GM12878 (cell line): Measurements from ENCODE around the gene GUK1. TPM values are rescaled to one million over a fixed set of nuclear protein-coding genes. Genes with fewer than 3 reads are reported as not detected.

ENCODE experiments used
- ATAC-seq: fragments of 200-7000 bp; cut with Tn5 transposase; 3 replicates; pipeline ENCODE4 v1.9.1; 2020; ENCODE audit warnings: mild to moderate bottlenecking, moderate library complexity
- BruUV-seq: library from RNA; stranded (reverse); fragments of 400-500 nt; replicated peaks from 2 replicates; lab custom pipeline; 2021; lab: Mats Ljungman, UMichigan
- CTCF ChIA-PET: fragments of 300-600 bp; sonication (Branson Sonifier 250); formaldehyde crosslinking; extraction: SDS; loops from one replicate; lab custom pipeline; 2021; ENCODE audit warnings: inconsistent platforms; lab: Yijun Ruan, JAX
- POLR2A ChIA-PET: fragments of 350-600 bp; formaldehyde crosslinking; extraction: SDS; loops from one replicate; lab custom pipeline; 2021; ENCODE audit warnings: inconsistent platforms; lab: Charles Lee
- RAD21 ChIA-PET: fragments of 300-600 bp; sonication (Branson Sonifier 250); formaldehyde crosslinking; loops from one replicate; lab custom pipeline; 2023; ENCODE audit warnings: antibody characterized with exemption; ENCODE audit not compliant: unreplicated experiment; lab: Charles Lee
- SMC1A ChIA-PET: fragments of 300-600 bp; sonication (Branson Sonifier 250); formaldehyde crosslinking; loops from one replicate; lab custom pipeline; 2023; ENCODE audit not compliant: unreplicated experiment, uncharacterized antibody; lab: Charles Lee
- DNase-seq: peaks from one replicate; pipeline ENCODE4 v3.0.0-alpha.2; 2011; ENCODE audit warnings: low read depth, low spot score
- FAIRE-seq: peaks from 3 replicates; lab custom pipeline; 2011; peaks lifted over from hg19 to GRCh38; lab: Jason Lieb, UNC
- H2AFZ ChIP-seq: 2 replicates; pipeline ENCODE4 v1.6.0; 2011; ENCODE audit warnings: low read depth, low read length, control low read depth; ENCODE audit not compliant: control insufficient read depth
- H3K27ac ChIP-seq: 2 replicates; pipeline ENCODE4 v1.5.1; 2011; ENCODE audit warnings: control low read depth; ENCODE audit not compliant: control insufficient read depth, insufficient read depth
- H3K27me3 ChIP-seq, 2 experiments: replicated peaks in 1 of 2; 2 replicates each; pipeline versions ENCODE4 v1.6.0 to v1.6.1; 2011; ENCODE audit warnings: low read length in 1 of 2; ENCODE audit not compliant: control insufficient read depth in 2 of 2, insufficient read depth in 2 of 2
- H3K36me3 ChIP-seq, 2 experiments: 2 replicates each; pipeline ENCODE4 v1.5.1; 2011; ENCODE audit warnings: low read length in 1 of 2; ENCODE audit not compliant: control insufficient read depth in 2 of 2, insufficient read depth in 2 of 2
- H3K4me1 ChIP-seq: 2 replicates; pipeline ENCODE4 v1.6.1; 2011; ENCODE audit warnings: mild to moderate bottlenecking, low read length, moderate library complexity, mixed read lengths; ENCODE audit not compliant: control insufficient read depth, insufficient read depth
- H3K4me2 ChIP-seq: 2 replicates; pipeline ENCODE4 v1.6.0; 2011; ENCODE audit warnings: control low read depth; ENCODE audit not compliant: control insufficient read depth, insufficient read depth
- H3K4me3 ChIP-seq: fragments of 200-600 bp; sonication (generic); 2 replicates; pipeline ENCODE4 v1.5.1; 2016
- H3K79me2 ChIP-seq: 2 replicates; pipeline ENCODE4 v1.6.0; 2011; ENCODE audit warnings: low read length; ENCODE audit not compliant: control insufficient read depth, insufficient read depth
- H3K9ac ChIP-seq: 2 replicates; pipeline ENCODE4 v1.8.0; 2011; ENCODE audit warnings: low read length, control low read depth, mixed read lengths; ENCODE audit not compliant: control insufficient read depth, insufficient read depth
- H3K9me3 ChIP-seq: replicated peaks from 3 replicates; pipeline ENCODE4 v1.5.1; 2011; ENCODE audit warnings: mild to moderate bottlenecking, low read length; ENCODE audit not compliant: control insufficient read depth, insufficient read depth
- H4K20me1 ChIP-seq: 2 replicates; pipeline ENCODE4 v1.6.0; 2011; ENCODE audit not compliant: control insufficient read depth, insufficient read depth
- EP300 ChIP-seq, 2 experiments: fragments of 150-350 bp in 1 of 2; IDR thresholded peaks; 2 replicates each; pipeline ENCODE4 v1.6.1; 2011 to 2012; ENCODE audit warnings: low read depth in 2 of 2, low read length in 2 of 2, borderline replicate concordance in 1 of 2, improper control_type of control experiment in 1 of 2, inconsistent platforms in 1 of 2; ENCODE audit not compliant: control insufficient read depth in 1 of 2
- LARP7 ChIP-seq: fragments of 450-650 bp; IDR thresholded peaks from 2 replicates; pipeline ENCODE4 v1.6.1; 2017; ENCODE audit warnings: mild to moderate bottlenecking
- NRF1 ChIP-seq: conservative IDR thresholded peaks from 2 replicates; pipeline ENCODE4 v1.6.1; 2011; ENCODE audit warnings: mild to moderate bottlenecking, low read depth, low read length, improper control_type of control experiment
- ZBTB40 ChIP-seq: fragments of 450-650 bp; IDR thresholded peaks from 2 replicates; pipeline ENCODE4 v1.6.1; 2016; ENCODE audit warnings: mild to moderate bottlenecking, moderate library complexity, borderline replicate concordance
- ZNF217 ChIP-seq: fragments of 450-650 bp; IDR thresholded peaks from 2 replicates; pipeline ENCODE4 v1.6.1; 2017; ENCODE audit warnings: antibody characterized with exemption, mild to moderate bottlenecking
- WGBS: methylation state at CpG from one replicate; pipeline ENCODE4 v1.1.6; 2016; ENCODE audit warnings: low lambda C conversion rate; ENCODE audit not compliant: insufficient replicate concordance, insufficient coverage; ENCODE audit errors: missing lambda C conversion rate; 5-methylcytosine and 5-hydroxymethylcytosine counted together
- in situ Hi-C: fragments of 300-500 bp; cut with MboI; formaldehyde crosslinking; loops from 9 replicates; pipeline ENCODE4 v1.14.3; 2018; ENCODE audit warnings: mixed read lengths
- intact Hi-C: fragments of 100-400 bp; cut with micrococcal nuclease; formaldehyde crosslinking; loops from one replicate; pipeline ENCODE4 v1.14.2; 2022; ENCODE audit not compliant: unreplicated experiment
- polyA plus RNA-seq, 11 experiments: library from polyadenylated mRNA; depleted of rRNA in 4 of 11; unstranded in 6 of 11; stranded (reverse) in 5 of 11; fragments of >200 nt; fragmentation: Nextera tagmentation in 4 of 11; fragmentation: Illumina TruSeq in 1 of 11; extraction: Ambion mirVana in 4 of 11; extraction: Trizol in 1 of 11; gene quantifications; 1 replicate in 1 of 11; 2 replicates in 10 of 11; pipeline versions ENCODE4 v1.2.1 to v1.2.3, GENCODE V29; 2011 to 2016; ENCODE audit warnings: inconsistent platforms in 2 of 11, missing spikeins in 2 of 11, low read depth in 1 of 11
- total RNA-seq, 4 experiments: library from RNA; depleted of rRNA in 3 of 4; stranded (reverse); fragments of >200 nt in 3 of 4; fragmentation: Illumina TruSeq in 1 of 4; extraction: Trizol in 1 of 4; gene quantifications; 2 replicates each; pipeline versions ENCODE4 v1.2.1 to v1.2.3, GENCODE V29; 2013 to 2021
- TF ChIP-seq, protein P1 (sequence below): fragments of 450-650 bp; formaldehyde crosslinking; IDR thresholded peaks from 2 replicates; pipeline ENCODE4 v1.4.0; 2020; ENCODE audit warnings: mild to moderate bottlenecking, moderate library complexity

The GUK1 gene
- total and polyA plus RNA-seq, 10 of the 15 experiments (the other 5 are each of a cell fraction or from before 2014, with no cell fraction given) = 6.3 to 357 (median 203) TPM

DNA sequence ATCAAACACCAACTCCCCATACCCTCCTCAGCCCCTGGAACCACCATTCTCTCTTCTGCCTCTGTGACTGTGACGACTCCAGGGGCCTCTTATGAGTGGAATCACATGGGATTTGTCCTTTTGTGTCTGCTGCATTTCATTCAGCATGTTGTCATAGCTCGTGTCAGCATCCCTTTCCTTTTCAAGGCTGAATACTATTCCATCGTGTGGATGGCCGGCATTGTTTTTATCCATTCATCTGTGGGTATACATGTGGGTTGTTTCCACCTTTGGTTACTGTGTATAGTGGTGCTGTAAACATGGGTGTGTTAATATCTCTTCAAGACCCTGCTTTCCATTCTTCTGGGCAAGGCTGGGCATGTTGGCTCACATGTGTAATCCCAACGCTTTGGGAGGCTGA, 50.7 kb downstream of the GUK1 start:
- intact Hi-C loops = no loop called here
- 50% methylated on average over 5 of the region's 5 CpGs for WGBS
- Histone ChIP-seq H3K4me3 (no peak overlapping the region), H4K20me1 (no peaks in the 10 kb centered on the region)
- CTCF ChIA-PET = no interaction called here
- ATAC-seq = no peak
- TF ChIP-seq LARP7 = no peak
- TF ChIP-seq NRF1 = no peak
- no peak for TF ChIP-seq ZNF217
- no peak for TF ChIP-seq EP300 (IDR thresholded peaks at IDR 0.05; ENCODE audit: borderline replicate concordance in 1 of 2, control insufficient read depth in 1 of 2, low read depth in 2 of 2, low read length in 2 of 2)
- no peak for TF ChIP-seq ZBTB40
- TF ChIP-seq, protein P1, sequence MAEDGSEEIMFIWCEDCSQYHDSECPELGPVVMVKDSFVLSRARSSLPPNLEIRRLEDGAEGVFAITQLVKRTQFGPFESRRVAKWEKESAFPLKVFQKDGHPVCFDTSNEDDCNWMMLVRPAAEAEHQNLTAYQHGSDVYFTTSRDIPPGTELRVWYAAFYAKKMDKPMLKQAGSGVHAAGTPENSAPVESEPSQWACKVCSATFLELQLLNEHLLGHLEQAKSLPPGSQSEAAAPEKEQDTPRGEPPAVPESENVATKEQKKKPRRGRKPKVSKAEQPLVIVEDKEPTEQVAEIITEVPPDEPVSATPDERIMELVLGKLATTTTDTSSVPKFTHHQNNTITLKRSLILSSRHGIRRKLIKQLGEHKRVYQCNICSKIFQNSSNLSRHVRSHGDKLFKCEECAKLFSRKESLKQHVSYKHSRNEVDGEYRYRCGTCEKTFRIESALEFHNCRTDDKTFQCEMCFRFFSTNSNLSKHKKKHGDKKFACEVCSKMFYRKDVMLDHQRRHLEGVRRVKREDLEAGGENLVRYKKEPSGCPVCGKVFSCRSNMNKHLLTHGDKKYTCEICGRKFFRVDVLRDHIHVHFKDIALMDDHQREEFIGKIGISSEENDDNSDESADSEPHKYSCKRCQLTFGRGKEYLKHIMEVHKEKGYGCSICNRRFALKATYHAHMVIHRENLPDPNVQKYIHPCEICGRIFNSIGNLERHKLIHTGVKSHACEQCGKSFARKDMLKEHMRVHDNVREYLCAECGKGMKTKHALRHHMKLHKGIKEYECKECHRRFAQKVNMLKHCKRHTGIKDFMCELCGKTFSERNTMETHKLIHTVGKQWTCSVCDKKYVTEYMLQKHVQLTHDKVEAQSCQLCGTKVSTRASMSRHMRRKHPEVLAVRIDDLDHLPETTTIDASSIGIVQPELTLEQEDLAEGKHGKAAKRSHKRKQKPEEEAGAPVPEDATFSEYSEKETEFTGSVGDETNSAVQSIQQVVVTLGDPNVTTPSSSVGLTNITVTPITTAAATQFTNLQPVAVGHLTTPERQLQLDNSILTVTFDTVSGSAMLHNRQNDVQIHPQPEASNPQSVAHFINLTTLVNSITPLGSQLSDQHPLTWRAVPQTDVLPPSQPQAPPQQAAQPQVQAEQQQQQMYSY = no peak
- TF ChIP-seq, all 136 proteins: peak for 0
- Histone ChIP-seq H3K4me2 (no peak overlapping the region), H3K36me3 (no peaks in the 10 kb centered on the region), H3K4me1 (no peaks in the 10 kb centered on the region), H3K9ac (no peak overlapping the region), H3K27me3 (no peaks in the 10 kb centered on the region), H3K79me2 (no peaks in the 10 kb centered on the region), H3K27ac (no peak overlapping the region), H3K9me3 (no peaks in the 10 kb centered on the region), H2AFZ (no peak overlapping the region)
- in situ Hi-C loops = no loop called here
- BruUV-seq = no TSS peak
- ChIA-PET POLR2A (no interaction called here), RAD21 (no interaction called here), SMC1A (no interaction called here)
- no peak for FAIRE-seq
- DNase-seq = no peak
